ENCODE measurements around the gene RBM33.

Gene RBM33

DNA sequence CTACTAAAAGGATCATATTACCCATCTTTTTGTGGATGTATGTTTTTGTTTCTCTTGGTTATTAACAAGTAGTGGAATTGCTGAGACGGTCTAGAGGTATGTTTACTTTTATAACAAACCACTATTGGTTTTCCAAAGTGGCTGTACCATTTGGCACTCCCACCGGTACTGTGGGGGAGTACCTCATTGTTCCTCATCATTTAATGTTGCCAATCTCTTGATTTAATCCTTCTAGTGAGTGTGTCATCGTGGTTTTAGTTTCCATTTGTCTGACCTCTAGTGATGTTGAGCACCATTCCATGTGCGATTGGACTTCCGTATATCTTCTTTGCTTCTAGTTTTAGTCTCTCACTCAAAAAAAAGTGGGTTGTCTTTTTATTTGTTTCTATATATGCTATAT lies 50.4 kb downstream of the RBM33 start:
- DNase-seq (ENCODE audit: low read depth), result peak; percentile 42
- no peak for TF ChIP-seq CTCF (IDR thresholded peaks at IDR 0.05; ENCODE audit: low read depth, low read length, missing control alignments)
- no peak overlapping the region for H3K4me3 ChIP-seq (ENCODE audit: low read depth, low read length)
- in situ Hi-C loops (cut with HindIII; ENCODE audit: low sequenced_read_pairs), result no loop called here

DNA sequence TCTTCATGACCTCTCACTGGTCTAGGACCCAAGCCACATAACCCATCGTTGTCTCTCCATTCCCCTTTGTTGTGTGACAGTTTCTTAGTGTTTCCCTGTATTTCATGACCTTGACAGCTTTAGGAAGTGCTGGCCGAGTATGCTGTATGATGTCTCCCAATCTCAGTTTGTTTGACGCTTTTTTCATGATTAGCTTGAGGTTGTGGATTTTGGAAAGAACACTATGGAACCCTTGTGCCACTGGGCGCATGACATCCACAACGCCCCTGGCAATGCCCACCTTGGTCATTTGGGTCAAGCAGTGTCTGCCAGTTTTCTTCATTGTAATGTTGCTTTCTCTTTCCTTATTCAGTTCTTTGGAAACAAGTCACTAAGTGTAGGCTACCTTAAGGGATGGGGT lies 52.3 kb downstream of the RBM33 start:
- DNase-seq (ENCODE audit: low read depth), result no peak
- in situ Hi-C loops (cut with HindIII; ENCODE audit: low sequenced_read_pairs), result no loop called here
- TF ChIP-seq CTCF (IDR thresholded peaks at IDR 0.05; ENCODE audit: low read depth, low read length, missing control alignments), result no peak
- no peak overlapping the region for H3K4me3 ChIP-seq (ENCODE audit: low read depth, low read length)

DNA sequence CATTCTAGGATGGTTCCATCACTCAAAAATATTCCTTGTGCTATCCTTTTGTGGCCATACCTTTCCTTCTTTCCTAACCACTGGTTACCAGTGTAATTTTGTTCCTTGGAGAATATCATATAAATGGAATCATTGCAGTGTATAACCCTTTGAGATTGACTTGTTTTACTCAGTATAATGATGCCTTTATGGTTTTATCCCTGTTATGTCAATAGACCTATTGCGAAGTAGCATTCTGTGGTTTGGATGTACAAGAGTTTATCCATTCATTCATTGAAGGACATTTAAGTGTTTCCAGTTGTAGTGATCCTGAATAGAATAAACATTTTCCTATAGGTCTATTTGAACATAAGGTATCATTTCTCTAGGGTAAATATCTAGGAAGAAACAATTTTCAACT lies 54.2 kb downstream of the RBM33 start:
- DNase-seq (ENCODE audit: low read depth), result no peak

GRCh38 chr7:155699180-155699579 lies 54.7 kb downstream of the RBM33 start:
- in situ Hi-C loops (cut with HindIII; ENCODE audit: low sequenced_read_pairs), result no loop called here
- no peak for DNase-seq (ENCODE audit: low read depth)

More for the DNA sequence above, 54.2 kb downstream of the RBM33 start:
- TF ChIP-seq CTCF (IDR thresholded peaks at IDR 0.05; ENCODE audit: low read depth, low read length, missing control alignments), result no peak
- in situ Hi-C loops (cut with HindIII; ENCODE audit: low sequenced_read_pairs), result no loop called here
- H3K4me3 ChIP-seq (ENCODE audit: low read depth, low read length), result no peak overlapping the region

DNA sequence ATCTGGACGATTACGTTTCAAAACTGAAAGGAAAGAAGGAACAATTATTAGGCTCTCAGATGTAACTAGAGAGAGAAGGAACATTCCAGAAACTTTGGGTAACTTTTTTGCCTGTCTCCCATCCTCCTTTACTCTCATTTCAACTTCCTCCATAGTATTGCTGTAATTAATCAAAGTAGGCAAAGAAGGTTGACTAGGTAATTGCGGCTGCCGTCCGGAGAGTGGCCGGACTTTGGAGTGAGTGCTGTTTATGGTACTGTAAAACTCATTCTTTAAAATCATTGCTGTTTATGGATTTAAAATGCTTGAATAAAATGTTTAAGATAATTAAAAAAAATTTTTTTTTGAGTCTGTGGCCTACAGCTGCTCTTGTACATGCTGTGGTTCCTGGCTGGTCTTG lies 56.4 kb downstream of the RBM33 start:
- H3K4me3 ChIP-seq (ENCODE audit: low read depth, low read length), result no peak overlapping the region
- TF ChIP-seq CTCF (IDR thresholded peaks at IDR 0.05; ENCODE audit: low read depth, low read length, missing control alignments), result no peak
- in situ Hi-C loops (cut with HindIII; ENCODE audit: low sequenced_read_pairs), result no loop called here
- DNase-seq (ENCODE audit: low read depth), result no peak

More at GRCh38 chr7:155699180-155699579, 54.7 kb downstream of the RBM33 start:
- no peak overlapping the region for H3K4me3 ChIP-seq (ENCODE audit: low read depth, low read length)
- no peak for TF ChIP-seq CTCF (IDR thresholded peaks at IDR 0.05; ENCODE audit: low read depth, low read length, missing control alignments)

DNA sequence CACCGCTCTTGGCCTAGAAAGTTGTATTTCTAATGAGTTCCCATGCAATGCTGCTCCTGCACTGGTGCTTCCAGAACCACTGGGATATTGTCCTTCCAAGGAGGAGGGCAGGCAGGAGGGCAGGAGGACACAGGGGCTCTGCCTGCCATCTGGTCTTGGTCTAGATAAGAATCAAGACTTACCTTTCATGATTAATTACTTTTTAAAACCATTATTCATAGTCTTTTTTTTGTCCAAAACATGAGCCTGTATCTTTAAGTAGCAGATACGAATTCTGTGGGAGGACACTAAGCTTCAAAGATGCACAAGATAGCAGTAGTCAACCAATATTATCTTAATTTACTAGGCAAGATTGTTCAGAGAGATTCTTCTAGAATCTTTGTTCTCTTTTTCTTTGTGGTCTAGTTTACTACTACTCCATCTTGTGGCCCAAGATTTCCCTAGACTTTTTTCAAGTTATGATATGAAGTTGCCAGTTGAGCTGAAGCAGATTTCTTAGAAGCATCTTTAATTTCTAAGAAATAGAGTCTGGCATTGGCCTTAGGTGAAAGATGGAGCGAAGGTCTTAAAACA lies 57.6 kb downstream of the RBM33 start:
- DNase-seq (ENCODE audit: low read depth), result no peak
- H3K4me3 ChIP-seq (ENCODE audit: low read depth, low read length), result no peak overlapping the region
- in situ Hi-C loops (cut with HindIII; ENCODE audit: low sequenced_read_pairs), result no loop called here
- peak; percentile 4 for TF ChIP-seq CTCF (IDR thresholded peaks at IDR 0.05; ENCODE audit: low read depth, low read length, missing control alignments)
